ENCODE measurements around the gene PPFIA1.

The PPFIA1 gene

DNA sequence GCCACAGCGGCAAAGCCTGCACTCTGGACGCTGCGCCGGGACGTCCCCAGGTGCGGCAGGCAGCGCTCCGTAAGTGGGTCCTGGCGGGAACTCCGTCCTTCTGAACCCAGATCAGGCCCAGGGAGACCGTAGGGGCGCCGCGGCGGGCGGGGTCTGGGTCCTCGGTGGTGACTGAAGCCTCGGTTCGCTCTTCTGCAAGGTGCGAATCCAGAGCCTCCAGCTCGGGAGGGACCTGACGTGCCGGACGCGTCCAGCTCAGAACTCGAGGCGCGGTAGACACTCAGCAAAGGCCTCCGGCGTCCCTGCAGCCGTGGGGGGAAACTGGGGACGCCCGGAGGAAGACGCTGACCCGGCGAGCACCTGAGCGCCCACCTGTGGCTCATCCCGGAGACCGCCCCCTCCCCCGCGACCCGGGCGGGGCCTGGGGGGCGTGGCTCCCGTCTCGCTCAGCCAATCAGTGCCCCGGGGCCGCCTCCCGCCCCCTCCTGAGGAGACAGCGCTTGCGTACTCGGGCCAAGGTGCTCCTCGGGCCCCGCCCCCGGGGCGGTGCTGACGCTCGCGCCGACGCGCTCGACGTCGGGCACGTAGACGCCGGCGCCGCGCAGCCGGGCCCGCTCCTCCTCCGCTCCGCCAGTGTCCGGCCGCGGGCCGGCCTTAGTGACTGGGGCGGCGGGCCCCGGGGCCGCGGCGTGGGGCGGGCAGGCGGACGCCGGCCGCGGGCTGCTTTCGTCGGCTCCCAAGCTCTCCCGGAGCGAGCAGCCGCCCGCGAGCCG is at the start of gene PPFIA1:
TSS of gene PPFIA1 (plus strand) at position 587 of the 773 bp plus-strand sequence. CDS start 1,483 bp downstream, outside the sequence.
- peak; percentile 97 for DNase-seq

DNA sequence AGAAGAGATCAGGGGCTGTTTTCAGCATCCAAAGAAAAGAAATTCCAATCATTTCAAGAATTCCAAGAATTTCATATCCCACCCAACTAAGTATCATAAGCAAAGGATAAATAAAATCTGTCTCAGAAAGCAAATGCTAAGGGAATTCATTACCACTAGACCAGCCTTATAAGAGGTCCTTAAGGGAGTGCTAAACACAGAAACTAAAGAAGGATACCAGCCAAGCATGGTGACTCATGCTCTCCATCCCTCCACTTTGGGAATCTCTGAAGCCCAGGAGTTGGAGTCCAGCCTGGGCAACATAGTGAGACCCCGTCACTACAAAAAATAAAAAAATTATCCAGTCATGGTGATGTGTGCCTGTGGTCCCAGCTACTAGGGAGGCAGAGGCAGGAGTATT is 49.6 kb upstream of the PPFIA1 start:
- DNase-seq: no peak

DNA sequence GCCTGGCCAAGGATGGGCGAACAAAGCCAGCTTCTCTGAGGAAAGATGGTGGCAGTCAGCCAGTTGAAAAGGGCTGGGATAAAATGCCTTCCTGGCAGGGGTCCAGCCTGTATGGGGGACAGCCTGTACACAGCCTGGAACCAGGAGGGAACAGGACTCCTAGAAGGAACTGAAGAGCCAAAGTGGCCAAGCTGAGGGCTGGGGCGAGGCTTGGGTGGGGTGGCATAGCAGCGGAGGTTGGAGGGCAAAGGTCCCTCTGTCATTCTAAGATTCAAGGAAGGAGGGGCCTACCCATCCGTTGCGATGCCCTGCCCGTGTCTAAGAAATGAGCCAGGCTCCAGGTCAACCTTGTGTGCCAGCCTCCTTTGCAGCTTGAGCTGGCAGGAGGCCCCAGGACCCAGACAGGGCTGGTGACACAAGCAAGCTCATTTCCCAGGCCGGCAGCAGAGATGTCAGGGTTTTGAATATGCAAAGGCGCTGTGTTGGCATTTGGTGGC is 44.8 kb upstream of the PPFIA1 start:
- DNase-seq: no peak

DNA sequence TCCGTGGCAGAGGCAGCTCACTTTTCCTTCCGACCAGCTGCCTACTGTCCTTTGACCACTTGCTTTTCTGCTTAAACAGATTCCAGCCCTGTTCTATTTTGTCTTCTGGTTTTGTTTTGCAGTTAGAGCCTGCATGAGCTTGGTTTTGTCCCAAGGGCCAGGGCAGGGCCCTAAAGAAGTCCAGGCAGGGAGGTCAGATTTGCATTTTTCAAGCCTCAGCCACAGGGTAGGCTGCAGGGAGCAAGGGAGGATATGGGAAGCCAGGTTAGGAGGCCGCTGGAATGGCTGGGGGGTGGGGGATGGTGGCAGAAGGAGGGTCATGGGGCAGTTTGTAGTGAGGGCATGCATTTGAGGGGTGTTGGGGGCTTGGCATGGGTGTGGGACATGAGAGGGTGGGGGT is 44.3 kb upstream of the PPFIA1 start:
- no peak for DNase-seq

DNA sequence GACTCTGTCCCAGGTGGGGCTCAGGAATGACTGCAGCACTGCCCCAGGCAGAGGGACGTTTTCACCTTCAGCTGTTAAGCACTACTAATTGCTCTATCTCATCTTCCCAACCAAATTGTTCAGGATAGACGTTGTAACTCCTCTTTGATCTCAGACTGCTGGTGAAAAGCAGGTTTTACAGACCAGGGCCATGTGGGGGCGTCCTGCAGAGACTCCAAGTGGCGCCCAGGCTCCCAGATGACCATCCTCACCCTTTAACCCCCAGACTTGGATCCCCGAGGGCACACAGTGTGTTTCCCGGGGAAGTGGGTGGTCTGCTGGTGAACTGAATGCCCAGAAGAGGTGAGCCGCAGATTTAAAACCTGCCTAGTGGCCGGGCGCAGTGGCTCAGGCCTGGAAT is 43.5 kb upstream of the PPFIA1 start:
- DNase-seq: no peak

DNA sequence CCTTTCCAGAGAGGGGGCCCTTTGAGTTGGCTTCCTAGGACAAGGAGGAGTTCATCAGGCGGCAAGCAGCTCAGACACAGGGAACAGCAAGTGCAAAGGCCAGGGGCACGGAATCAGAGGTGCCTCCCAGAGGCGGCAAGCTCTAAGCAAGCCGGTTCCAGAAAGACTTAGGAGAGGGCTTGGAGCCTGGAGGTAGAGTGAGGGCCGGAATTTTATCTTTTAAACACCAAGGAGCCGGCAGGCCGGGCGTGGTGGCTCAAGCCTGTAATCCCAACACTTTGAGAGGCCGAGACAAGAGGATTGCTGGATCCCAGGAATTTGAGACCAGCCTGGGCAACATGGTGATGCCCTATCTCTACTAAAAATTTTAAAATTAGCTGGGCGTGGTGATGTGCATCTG is 40.8 kb upstream of the PPFIA1 start:
- DNase-seq: no peak

DNA sequence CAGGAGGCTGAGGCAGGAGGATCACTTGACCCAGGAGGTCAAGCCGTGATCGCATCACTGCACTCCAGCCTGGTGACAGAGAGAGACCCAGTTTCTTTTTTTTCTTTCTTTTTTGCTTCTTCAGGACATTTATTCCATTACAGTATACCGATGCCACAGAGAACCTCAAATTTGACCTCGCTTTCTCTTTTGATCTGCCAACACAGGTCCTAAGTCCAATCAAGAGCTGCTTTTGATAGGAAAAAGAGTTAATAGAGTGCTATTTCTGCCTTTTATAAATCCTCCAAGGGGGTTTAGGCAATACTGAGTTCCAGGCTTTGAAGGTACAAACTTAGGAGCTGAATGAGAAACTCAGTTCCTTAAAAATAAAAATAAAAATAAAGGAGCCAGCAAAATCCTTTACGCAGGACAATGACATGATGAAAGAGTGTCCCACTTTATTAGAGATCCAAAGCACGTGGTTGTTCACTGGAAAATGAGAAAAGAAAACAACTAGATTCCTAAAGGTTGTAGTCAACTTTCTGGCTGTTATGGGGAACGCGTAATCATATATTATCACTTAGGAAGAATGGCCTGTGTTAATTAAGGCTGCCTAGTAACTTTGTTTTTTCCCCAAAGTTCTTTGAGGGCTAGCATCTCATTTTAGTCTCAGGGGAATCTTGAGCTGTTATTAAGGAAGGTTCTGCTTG is 40.2 kb upstream of the PPFIA1 start:
- DNase-seq: no peak

DNA sequence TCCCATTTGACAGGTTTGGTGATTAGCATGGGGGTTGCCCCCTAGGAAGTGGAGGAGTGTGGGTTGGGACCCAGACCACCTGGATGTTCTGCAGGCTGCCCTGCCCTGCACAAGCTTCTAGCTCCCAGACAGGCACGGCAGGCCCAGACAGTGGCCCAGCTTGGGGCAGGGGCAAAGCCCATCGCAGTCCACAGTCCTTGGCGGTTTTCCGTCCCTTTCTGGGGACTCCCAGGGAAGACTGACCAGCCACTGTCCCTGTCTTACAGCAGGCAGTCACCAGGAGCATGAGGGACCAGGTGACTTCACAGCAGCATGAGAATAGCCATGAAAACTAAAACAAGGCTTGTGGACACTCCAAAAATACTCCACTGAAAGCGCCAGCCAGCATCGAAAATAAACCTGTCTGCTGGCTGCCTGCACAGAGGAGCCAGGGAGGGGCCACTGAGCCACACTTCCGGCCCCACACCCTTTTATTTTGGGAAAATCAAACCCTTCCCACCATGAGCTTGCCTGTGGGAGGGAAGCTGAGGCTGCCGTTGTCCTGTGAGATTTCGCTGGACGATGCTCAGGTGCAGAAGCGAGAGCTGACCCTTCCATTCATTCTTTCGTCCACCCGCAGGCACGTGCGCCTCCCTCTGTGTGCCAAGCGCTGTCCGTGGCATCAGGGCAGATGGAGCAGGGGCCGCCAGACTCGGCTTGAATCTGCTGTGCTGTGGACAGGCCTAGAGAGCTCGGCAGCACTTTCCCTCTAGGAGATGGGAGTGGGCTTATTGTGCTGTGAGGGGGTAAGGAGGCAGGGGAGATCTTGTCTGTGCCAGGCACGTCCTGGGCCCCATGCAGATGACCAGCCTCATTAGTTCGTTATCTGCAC is 39.4 kb upstream of the PPFIA1 start:
- no peak for DNase-seq

DNA sequence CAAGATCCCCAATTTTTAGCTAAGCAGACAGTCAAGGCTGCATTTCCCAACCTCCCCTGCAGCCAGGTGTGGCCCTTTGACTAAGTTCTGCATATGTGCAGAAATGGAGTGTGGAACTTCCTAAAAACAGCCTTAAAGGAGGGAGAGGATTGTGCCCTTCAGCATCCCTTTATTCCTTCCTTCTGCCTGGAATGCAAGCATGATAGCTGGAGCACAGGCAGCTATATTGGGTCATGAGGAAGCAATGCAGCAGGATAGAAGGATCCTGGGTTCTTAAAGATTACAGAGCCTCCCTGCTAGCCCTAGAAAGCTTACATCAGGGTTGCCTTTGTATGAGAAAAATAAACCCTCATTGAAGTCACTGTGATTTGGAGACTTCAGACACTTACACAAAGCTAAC is 37.5 kb upstream of the PPFIA1 start:
- DNase-seq: no peak

DNA sequence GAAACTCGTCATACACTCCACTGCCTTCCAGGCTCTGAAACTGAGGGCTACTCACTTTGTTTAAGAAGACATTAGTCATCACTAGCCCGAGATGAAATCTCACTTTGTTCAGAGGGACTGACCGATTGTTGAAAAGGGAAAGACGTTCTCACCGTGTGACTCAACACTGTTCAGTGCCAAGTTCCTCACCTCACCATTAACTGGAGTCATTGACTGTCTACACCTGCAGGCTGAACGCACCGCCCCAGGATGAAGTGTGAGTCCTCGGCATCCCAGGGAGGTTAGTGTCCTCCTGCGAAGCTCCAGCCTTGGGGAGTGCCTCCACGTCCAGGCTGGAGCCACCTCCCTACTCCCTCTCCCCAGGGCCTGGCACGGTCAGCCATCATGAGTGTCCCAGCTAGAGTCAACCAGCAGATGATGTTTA is 37.0 kb upstream of the PPFIA1 start:
- no peak for DNase-seq

DNA sequence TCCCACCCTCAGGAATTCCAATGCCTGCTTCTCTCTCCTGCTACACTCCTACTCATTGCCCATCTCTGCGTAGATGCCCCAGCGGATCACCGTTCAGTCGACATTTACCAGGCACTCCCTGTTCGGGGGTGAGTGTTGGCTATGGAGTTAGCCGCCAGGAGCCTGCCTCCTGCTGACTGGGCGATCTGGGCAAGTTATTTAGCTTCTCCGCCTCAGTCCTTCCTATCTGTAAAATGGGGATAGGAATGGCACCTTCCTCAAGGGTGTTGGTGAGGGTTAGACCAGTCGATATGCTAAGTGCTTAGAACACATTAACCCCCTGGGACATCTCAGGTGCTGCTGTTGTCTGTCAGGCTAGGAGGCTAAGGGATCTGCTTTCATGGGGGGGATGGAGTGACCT is 36.5 kb upstream of the PPFIA1 start:
- DNase-seq: no peak

DNA sequence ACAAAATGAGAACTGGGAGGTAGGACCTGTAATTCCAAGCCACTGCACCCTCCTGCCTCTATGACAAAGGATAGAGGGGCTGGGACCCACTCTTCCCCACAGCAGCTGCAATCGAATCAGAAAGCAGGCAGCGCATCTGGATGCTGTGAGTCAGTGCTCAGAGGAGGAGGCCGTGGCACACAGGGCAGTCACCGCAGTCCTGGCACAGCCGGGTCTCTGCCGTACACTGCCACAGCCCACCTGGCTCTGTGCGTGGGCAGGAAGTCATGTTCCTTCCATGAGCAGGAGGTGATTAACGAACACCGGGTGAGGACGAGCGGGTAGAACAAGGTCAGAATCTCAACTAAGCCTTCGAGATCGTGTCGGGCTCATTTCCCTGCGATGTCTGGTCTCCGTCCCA is 30.2 kb upstream of the PPFIA1 start:
- no peak for DNase-seq

DNA sequence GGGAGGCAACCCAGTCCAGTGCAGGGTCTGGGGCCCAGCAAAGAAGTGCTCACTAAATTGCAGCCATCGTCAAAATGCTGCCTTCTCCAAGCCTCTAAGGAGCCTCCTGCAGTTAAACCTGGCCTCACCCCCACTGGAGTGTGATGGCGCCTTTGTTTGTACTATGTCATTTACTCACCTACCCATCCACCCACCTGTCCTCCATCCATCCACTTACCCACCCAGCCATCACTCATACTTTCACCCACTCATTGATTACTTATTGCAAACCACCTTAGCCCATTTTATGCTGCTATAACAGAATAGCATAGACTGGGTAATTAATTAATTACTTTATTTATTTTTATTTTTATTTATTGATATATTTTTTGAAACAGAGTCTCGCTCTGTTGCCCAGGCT is 28.8 kb upstream of the PPFIA1 start:
- no peak for DNase-seq

DNA sequence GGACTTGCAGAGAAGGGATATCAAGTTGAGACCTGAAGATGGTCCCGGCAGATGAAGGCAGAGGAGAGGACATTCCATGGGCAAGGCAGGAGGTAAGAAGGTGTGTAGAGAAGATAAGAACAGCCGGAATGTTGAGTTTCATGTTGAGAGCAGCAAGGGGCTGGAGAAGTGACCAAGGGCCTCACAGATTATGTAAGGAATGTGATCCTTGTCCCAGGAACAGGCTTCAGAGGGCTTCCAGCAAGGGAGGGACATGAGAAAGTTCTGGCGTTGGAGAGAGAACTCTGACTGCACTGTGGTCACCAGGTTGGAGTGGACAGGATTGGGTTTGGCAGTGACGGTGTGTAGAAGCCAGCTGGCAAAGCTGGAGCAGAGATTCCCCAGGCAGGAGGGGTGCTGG is 27.6 kb upstream of the PPFIA1 start:
- DNase-seq: no peak

DNA sequence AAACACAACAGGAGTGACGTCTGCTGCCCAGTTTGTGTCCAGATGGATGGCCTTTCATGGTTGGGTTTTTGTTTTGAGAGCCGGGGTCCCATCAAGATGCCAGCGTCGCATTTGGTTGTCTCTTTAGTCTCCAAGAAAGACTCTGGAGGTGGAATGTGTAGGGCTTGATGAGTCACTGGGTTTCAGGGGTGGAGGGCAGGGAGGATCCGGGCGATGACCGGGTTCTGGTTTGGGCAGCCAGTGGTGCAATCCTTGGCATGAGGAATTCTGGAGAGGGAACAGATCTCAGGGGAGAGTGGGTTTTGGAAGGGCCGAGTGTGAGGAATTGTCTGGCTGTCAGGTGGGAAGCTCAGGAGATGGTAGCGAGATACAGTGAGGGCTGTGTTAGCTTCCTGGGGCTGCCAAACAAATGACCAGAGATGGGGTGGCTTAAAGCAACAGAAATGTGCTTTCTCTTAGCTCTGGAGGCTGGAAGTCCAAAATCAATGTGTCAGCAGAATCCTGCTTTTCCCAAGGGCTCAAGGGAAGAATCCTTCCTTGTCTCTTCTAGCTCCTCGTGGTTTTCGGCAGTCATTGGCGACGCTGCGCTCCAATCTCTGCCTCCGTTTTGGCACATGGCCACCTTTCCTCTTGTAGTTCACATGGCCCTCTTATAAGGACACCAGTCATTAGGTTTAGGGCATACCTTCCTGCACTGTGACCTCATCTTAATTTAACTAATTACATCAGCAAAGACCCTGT is 26.4 kb upstream of the PPFIA1 start:
- DNase-seq: no peak

DNA sequence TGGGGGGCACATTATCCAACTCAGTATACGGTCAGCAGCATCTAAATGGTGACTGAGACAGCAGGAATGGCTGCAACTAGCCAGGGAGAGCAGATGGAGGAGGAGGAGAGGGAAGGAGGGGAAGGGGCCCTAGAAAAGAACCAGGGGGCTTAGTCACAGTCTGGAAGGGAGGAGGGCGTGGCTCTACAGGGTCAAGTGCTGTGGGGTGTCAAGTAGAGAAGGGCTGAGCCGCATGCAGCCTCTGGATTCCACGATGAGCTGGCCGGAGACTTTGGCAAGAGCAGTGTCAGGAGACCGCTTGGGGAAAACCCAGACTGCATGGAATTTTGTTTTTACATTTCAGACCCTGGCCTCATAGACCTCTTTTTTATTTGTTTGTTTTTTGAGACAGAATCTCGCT is 25.8 kb upstream of the PPFIA1 start:
- DNase-seq: no peak

DNA sequence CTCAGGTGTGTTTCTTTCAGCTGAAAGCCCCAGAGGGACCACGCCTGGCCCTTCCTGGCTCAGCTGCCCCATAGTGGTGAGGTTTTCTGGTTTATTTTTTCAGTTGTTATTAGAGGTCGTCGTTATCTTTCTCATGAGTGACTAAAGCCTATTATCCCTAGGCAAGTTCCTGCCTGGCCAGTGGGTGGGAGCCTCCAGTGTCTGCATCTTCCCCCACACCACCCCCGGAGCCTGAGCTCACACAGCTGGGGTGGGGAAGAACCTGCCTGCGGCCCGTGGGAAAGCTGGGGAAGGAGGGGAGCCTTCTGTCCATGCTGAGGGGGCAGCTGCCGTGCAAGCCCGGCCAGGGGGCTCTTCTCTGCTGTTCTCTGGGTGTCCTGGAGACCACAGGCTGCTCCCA is 24.3 kb upstream of the PPFIA1 start:
- no peak for DNase-seq

DNA sequence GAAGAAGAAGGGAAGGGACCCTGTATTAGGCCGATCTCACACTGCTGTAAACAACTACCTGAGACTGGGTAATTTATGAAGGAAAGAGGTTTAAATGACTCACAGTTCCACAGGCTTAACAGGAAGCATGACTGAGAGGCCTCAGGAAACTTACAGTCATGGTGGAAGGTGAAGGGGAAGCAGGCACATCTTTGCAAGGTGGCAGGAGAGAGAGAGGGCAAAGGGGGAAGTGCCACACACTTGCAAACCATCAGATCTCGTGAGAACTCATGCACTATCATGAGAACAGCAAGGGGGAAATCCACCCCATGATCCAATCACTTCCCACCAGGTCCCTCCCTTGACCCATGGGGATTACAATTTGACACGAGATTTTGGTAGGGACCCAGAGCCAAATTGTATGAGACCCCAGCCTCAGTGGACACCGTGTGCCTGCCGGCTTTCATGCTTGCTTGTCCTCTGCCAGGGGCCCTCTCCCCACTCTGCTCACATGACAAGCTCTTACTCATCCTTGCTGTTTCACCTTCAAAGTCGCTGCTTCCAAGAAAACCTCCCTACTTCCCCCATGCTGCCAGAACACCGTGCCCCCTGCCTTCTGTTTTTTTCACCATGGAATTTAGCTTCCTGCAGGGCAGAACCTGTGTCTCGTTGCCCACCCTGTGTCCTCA is 23.3 kb upstream of the PPFIA1 start:
- DNase-seq: no peak

DNA sequence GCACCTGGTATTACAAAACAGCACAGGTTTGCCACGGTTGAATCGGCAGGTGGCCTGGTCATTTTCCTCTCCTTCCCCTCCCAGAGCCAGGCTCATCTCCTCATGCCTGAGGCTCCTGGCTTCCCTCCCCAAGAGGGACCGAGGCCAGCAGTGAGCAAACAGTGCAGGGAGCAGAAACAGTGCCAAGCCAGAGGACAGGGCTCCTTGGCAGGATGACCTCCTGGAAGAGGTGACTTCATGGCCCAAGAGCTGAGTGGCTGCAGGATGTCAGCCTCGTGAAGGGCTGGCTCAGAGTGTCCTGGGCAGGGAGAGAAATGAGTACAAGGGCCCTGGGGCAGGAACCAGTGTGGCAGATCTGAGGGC is 22.8 kb upstream of the PPFIA1 start:
- no peak for DNase-seq

DNA sequence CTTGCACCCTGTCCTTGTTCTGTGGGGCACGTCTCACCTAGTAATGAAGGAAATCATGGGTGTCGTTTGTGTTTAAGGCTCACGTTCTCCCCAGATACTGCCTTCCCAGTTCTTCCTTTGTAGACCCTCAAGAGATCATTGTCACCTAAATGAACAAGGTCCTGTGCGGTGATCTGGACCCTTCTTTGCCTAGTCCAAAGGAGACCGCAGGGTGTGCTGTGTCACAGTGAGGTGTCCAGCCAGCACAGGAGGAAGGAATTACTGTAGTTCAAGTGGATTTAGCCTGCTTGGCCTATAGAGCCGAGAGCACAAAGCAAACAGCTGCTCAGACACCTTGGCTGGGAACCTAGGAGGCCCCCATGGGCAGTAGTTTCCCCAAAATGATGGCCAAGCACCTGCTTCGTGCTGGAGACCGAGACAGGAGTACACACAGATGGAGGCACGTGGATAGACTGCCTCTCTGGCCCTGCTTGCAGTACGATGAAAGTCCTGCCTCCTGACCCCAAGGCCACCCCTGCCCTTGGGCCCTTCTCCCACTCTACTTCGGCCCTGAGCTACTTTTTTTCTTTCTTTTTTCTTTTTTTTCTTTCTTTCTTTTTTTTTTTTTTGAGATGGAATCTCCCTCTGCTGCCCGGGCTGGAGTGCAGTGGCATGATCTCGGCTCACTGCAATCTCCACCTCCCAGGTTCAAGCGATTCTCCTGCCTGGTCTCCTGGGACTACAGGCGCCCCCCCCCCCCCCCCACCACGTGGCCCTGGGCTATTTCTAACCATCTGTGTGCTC is 19.4 kb upstream of the PPFIA1 start:
- no peak for DNase-seq

DNA sequence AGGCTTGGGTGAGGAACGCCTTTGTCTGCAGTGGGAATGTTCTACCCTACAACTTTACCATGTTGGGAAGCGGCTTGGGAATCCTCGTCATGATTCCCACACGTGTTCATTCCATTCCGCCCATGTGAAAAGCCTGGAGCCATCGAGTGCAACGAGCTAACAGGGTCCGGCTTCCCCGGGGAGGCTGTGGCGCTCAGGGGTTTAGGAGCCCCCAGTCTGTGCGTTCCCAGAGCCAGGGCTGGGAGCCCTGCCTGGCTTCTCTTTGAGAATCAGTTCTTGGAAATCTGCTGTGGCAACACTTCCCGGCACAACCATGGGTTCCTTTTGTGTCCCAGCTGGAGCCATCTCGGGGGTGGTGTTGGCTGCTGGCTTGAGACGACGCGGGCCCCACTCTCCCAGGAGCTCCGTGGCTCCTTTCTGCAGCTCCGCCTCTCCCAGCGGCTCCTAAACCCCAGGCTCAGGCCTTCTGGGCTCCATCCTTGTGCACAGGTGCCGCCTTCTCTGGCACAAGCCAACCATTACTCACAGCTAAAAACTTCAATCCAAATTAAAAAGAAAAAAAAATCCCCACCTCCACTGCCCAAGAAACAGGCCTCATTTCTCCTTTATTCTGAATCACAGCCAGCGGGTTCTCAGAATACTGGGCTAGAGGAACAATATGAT is 18.7 kb upstream of the PPFIA1 start:
- no peak for DNase-seq

All from activated CD4-positive, alpha-beta T cell treated with anti-CD3 and anti-CD28 coated beads, Interleukin-2, Interleukin-6, amounts not matched to agents 100 ng/mL and 50 ng/mL, durations not matched to agents 16 hours and 8 hours (primary cell).